Measurements from ENCODE around the gene RBBP4.

RBBP4 gene

DNA sequence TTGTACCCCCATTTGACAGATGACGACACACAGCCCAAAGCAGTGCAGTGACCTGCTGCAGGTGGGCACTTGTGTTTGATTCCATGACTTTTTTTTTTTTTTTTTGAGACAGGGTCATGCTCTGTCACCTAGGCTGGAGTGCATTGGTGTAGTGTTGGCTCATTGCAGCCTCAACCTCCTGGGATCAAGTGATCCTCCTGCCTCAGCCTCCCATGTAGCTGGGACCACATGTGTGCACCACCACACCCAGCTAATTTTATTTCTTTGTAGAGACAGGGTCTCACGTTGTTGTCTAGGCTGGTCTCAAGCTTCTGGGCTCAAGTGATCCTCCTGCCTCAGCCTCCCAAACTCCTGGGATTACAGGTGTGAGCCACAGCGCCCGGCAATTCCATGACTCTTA, 66.5 kb downstream of the RBBP4 start:
- H3K4me3 Mint-ChIP-seq, result no peak overlapping the region
- no peak overlapping the region for H3K27ac Mint-ChIP-seq
- H3K27me3 Mint-ChIP-seq, result peaks cover 58% of the 10 kb centered on the region
- H3K9me3 Mint-ChIP-seq, result no peaks in the 10 kb centered on the region
- ATAC-seq, result no peak
- peaks cover 16% of the 10 kb centered on the region for H3K4me1 Mint-ChIP-seq
- H3K36me3 Mint-ChIP-seq, result no peaks in the 10 kb centered on the region

GRCh38 chr1:32718036-32718435, 67.0 kb downstream of the RBBP4 start:
- H3K9me3 Mint-ChIP-seq, result no peaks in the 10 kb centered on the region
- peaks cover 61% of the 10 kb centered on the region for H3K27me3 Mint-ChIP-seq
- peaks cover 16% of the 10 kb centered on the region for H3K4me1 Mint-ChIP-seq
- no peak overlapping the region for H3K4me3 Mint-ChIP-seq
- no peak overlapping the region for H3K27ac Mint-ChIP-seq
- ATAC-seq, result no peak
- H3K36me3 Mint-ChIP-seq, result no peaks in the 10 kb centered on the region

GRCh38 chr1:32718527-32718926, 67.5 kb downstream of the RBBP4 start:
- H3K27me3 Mint-ChIP-seq, result peaks cover 60% of the 10 kb centered on the region

GRCh38 chr1:32719681-32720275, 68.8 kb downstream of the RBBP4 start:
- Mint-ChIP-seq H3K27me3 (peaks cover 66% of the 10 kb centered on the region), H3K4me3 (no peak overlapping the region), H3K36me3 (no peaks in the 10 kb centered on the region), H3K9me3 (no peaks in the 10 kb centered on the region), H3K27ac (no peak overlapping the region), H3K4me1 (peaks cover 19% of the 10 kb centered on the region)
- no peak for ATAC-seq

More at GRCh38 chr1:32718527-32718926, 67.5 kb downstream of the RBBP4 start:
- Mint-ChIP-seq H3K4me1 (peaks cover 16% of the 10 kb centered on the region), H3K36me3 (no peaks in the 10 kb centered on the region), H3K27ac (no peak overlapping the region), H3K9me3 (no peaks in the 10 kb centered on the region), H3K4me3 (no peak overlapping the region)
- no peak for ATAC-seq

- Mint-ChIP-seq H3K4me1 (peaks cover 13% of the 10 kb centered on the region), H3K4me3 (no peak overlapping the region), H3K27ac (no peak overlapping the region), H3K9me3 (no peaks in the 10 kb centered on the region), H3K36me3 (no peaks in the 10 kb centered on the region), H3K27me3 (peaks cover 60% of the 10 kb centered on the region)
- ATAC-seq, result peak; percentile 45
Observed at GRCh38 chr1:32724678-32725614, 73.9 kb downstream of the RBBP4 start.

DNA sequence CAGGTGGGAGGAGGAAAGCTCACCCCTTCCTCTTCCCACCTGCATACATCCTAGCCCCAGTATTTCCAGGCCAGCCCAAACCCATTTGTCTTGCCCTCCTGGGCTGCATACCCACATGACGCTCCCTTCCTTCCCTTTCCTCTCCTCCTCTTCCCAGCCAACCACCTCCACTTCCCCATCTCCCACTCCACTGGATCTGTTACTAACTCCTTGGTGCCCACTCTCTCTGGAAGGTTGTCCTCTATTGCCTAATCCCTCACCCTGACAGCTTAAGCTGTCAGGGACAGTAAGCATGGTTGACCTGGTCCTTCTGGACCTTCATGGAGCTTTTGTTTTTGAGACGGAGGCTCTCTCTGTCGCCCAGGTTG, 74.6 kb downstream of the RBBP4 start:
- H3K36me3 Mint-ChIP-seq, result no peaks in the 10 kb centered on the region
- H3K4me1 Mint-ChIP-seq, result peaks cover 13% of the 10 kb centered on the region

GRCh38 chr1:32727876-32728275, 76.9 kb downstream of the RBBP4 start:
- Mint-ChIP-seq H3K27ac (no peak overlapping the region), H3K4me3 (no peak overlapping the region), H3K27me3 (peaks cover 32% of the 10 kb centered on the region), H3K4me1 (peaks cover 13% of the 10 kb centered on the region), H3K9me3 (no peaks in the 10 kb centered on the region), H3K36me3 (no peaks in the 10 kb centered on the region)
- no peak for ATAC-seq

More for the DNA sequence above, 74.6 kb downstream of the RBBP4 start:
- no peak overlapping the region for H3K27ac Mint-ChIP-seq
- no peak overlapping the region for H3K4me3 Mint-ChIP-seq
- no peak for ATAC-seq
- H3K9me3 Mint-ChIP-seq, result no peaks in the 10 kb centered on the region
- peaks cover 54% of the 10 kb centered on the region for H3K27me3 Mint-ChIP-seq

DNA sequence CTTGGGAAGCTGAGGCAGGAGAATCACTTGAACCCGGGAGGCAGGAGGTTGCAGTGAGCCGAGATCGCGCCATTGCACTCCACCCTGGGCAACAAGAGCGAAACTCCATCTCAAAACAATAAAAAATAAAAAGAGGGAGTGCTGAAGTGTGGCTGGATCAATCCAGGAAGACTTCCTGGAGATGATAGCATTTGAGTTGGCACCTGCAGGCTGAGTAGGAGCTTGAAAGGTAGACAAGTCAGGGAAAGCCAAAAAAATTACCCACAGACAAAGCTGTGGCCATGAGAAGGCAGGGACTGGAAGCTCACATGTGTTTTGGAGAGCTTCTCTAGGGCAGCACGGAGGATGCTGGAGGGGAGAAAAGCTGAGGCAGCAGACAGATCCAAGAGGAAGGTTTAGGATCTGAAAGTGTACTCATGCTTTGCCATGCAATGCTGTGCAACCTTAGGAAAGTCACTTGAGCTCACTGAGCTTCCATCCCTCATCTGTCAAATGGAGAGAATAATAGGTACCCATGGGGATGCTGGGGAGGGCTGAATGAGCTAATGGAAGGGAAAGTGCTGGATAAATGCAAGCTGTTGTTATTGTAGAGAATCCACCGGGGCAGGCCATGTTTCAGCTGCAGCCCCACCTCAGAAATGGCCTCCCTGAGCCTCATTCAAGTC, 77.5 kb downstream of the RBBP4 start:
- no peak for ATAC-seq
- H3K27ac Mint-ChIP-seq, result no peak overlapping the region
- H3K4me3 Mint-ChIP-seq, result no peak overlapping the region
- H3K9me3 Mint-ChIP-seq, result no peaks in the 10 kb centered on the region
- H3K36me3 Mint-ChIP-seq, result no peaks in the 10 kb centered on the region
- H3K4me1 Mint-ChIP-seq, result peaks cover 13% of the 10 kb centered on the region
- H3K27me3 Mint-ChIP-seq, result peaks cover 26% of the 10 kb centered on the region

- Mint-ChIP-seq H3K4me3 (no peak overlapping the region), H3K4me1 (peaks cover 13% of the 10 kb centered on the region), H3K9me3 (no peaks in the 10 kb centered on the region), H3K27me3 (peaks cover 22% of the 10 kb centered on the region), H3K36me3 (no peaks in the 10 kb centered on the region), H3K27ac (no peak overlapping the region)
- no peak for ATAC-seq
Observed at GRCh38 chr1:32729254-32730046, 78.4 kb downstream of the RBBP4 start.

DNA sequence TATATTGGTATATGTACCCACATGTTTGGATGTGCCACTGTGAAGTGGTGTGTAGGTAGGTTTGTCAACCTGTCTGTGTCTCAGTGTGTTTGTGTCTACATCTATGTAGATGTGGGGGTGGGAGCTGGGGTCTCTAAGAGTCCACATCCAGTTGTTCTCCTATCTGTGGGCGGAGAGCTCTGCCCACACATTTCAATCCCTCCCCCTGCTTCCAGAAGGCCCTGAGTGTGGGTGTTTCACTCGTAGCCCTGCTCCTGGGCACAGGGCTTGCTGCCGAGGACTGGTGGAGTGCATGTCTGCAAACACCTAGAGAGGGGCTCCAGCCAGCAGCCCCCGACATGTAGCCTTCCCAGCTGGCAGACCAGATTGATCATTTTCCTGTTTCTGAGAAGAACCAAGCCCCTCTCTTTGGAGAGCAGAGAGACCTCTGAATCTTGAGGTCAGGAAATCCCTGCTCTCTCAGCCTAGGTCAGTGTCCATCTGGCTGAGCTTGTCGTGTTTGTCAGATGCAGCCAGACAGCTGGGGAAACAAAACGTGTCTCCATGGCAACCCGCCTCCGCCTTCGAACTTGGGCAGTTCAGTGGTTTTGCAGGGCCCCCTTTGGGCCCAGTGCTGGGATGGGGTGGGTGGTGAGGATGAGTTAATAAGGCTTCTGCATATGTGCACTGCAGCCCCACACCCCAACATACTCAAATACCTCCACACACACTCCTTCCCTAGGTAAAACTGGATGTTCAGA, 82.7 kb downstream of the RBBP4 start:
- no peak overlapping the region for H3K27ac Mint-ChIP-seq
- no peaks in the 10 kb centered on the region for H3K9me3 Mint-ChIP-seq
- H3K36me3 Mint-ChIP-seq, result no peaks in the 10 kb centered on the region
- no peak for ATAC-seq
- no peak overlapping the region for H3K4me3 Mint-ChIP-seq
- H3K27me3 Mint-ChIP-seq, result peaks cover 11% of the 10 kb centered on the region
- no peaks in the 10 kb centered on the region for H3K4me1 Mint-ChIP-seq
